Measurements from ENCODE around the gene GALNT6. TPM values are rescaled to one million over a fixed set of nuclear protein-coding genes. Genes with fewer than 3 reads are reported as not detected.

GALNT6 gene
- polyA plus RNA-seq (ENCODE audit: low read depth in 6 of 6), result 10 to 100 TPM in 5 of 6 donors, 1 to 10 TPM in 1; 3.3 to 25.6 (median 13.2) TPM

- peak; percentile 70 for ATAC-seq (ENCODE audit: low read depth in 2 of 2)
- H3K27ac Mint-ChIP-seq, result peak within 1 kb of the TSS; percentile 96 to 99 (median 98)
- no peaks in the 10 kb centered on the region for H3K27me3 Mint-ChIP-seq
- peak within 1 kb of the TSS; percentile 91 to 98 (median 96) for H3K4me3 Mint-ChIP-seq
- H3K9me3 Mint-ChIP-seq, result no peaks in the 10 kb centered on the region
- H3K4me1 Mint-ChIP-seq, result peaks cover 71 to 92% (median 87%) of the 10 kb centered on the region in 3 donors
- DNase-seq, result peak; percentile 85
- H3K36me3 Mint-ChIP-seq, result no peaks in the 10 kb centered on the region
Measured at GRCh38 chr12:51391283-51392123, at the start of gene GALNT6. TSS of gene GALNT6 (minus strand) at chr12:51391406. CDS start at chr12:51379781, 11,625 bp downstream.

GRCh38 chr12:51439330-51439729 is 48.1 kb upstream of the GALNT6 start:
- no peaks in the 10 kb centered on the region for H3K27me3 Mint-ChIP-seq
- H3K4me3 Mint-ChIP-seq, result no peak overlapping the region
- peak overlapping the region in 1 of 6 donors; percentile 77 for H3K27ac Mint-ChIP-seq
- DNase-seq (no peak), ATAC-seq (ENCODE audit: low read depth in 2 of 2) (no peak)
- peaks cover 9 to 12% of the 10 kb centered on the region in 2 donors for H3K36me3 Mint-ChIP-seq
- no peaks in the 10 kb centered on the region for H3K9me3 Mint-ChIP-seq
- peaks cover 10 to 18% (median 10%) of the 10 kb centered on the region in 3 donors for H3K4me1 Mint-ChIP-seq

GRCh38 chr12:51437431-51437830 is 46.2 kb upstream of the GALNT6 start:
- H3K4me3 Mint-ChIP-seq, result peak overlapping the region in 1 of 8 donors; percentile 1
- peaks cover 17 to 21% (median 18%) of the 10 kb centered on the region in 3 donors for H3K4me1 Mint-ChIP-seq
- H3K27me3 Mint-ChIP-seq, result no peaks in the 10 kb centered on the region
- H3K36me3 Mint-ChIP-seq, result peaks cover 8 to 11% of the 10 kb centered on the region in 2 donors
- no peak for ATAC-seq (ENCODE audit: low read depth in 2 of 2)
- no peak overlapping the region for H3K27ac Mint-ChIP-seq
- DNase-seq, result no peak
- no peaks in the 10 kb centered on the region for H3K9me3 Mint-ChIP-seq

- no peak for ATAC-seq (ENCODE audit: low read depth in 2 of 2)
- DNase-seq, result no peak
- H3K27me3 Mint-ChIP-seq, result no peaks in the 10 kb centered on the region
- no peak overlapping the region for H3K27ac Mint-ChIP-seq
- H3K4me3 Mint-ChIP-seq, result no peak overlapping the region
- H3K9me3 Mint-ChIP-seq, result no peaks in the 10 kb centered on the region
- peaks cover 31 to 38% (median 32%) of the 10 kb centered on the region in 3 donors for H3K4me1 Mint-ChIP-seq
- peaks cover 0 to 4% of the 10 kb centered on the region in 2 donors for H3K36me3 Mint-ChIP-seq
Measured at GRCh38 chr12:51434305-51434704, 43.1 kb upstream of the GALNT6 start.

GRCh38 chr12:51432921-51433320 is 41.7 kb upstream of the GALNT6 start:
- Mint-ChIP-seq H3K27me3 (no peaks in the 10 kb centered on the region), H3K4me3 (no peak overlapping the region), H3K4me1 (peaks cover 34 to 42% (median 41%) of the 10 kb centered on the region in 3 donors), H3K36me3 (peaks cover 0 to 4% of the 10 kb centered on the region in 2 donors), H3K27ac (peak overlapping the region in 1 of 6 donors; percentile 22), H3K9me3 (no peaks in the 10 kb centered on the region)
- DNase-seq, result no peak
- ATAC-seq (ENCODE audit: low read depth in 2 of 2), result no peak

GRCh38 chr12:51430196-51430895 is 39.1 kb upstream of the GALNT6 start:
- DNase-seq (no peak), ATAC-seq (ENCODE audit: low read depth in 2 of 2) (no peak)
- H3K27me3 Mint-ChIP-seq, result no peaks in the 10 kb centered on the region
- peak overlapping the region in 4 of 6 donors; percentile 31 to 95 (median 84) for H3K27ac Mint-ChIP-seq
- no peaks in the 10 kb centered on the region for H3K9me3 Mint-ChIP-seq
- peak overlapping the region in 6 of 8 donors; percentile 27 to 59 (median 48) for H3K4me3 Mint-ChIP-seq
- peaks cover 36 to 48% (median 40%) of the 10 kb centered on the region in 3 donors for H3K4me1 Mint-ChIP-seq
- H3K36me3 Mint-ChIP-seq, result peaks cover 0 to 4% of the 10 kb centered on the region in 2 donors

GRCh38 chr12:51429700-51430099 is 38.5 kb upstream of the GALNT6 start:
- peaks cover 40 to 50% (median 45%) of the 10 kb centered on the region in 3 donors for H3K4me1 Mint-ChIP-seq
- peaks cover 0 to 4% of the 10 kb centered on the region in 2 donors for H3K36me3 Mint-ChIP-seq
- H3K27me3 Mint-ChIP-seq, result no peaks in the 10 kb centered on the region
- peak overlapping the region in 5 of 6 donors; percentile 8 to 91 (median 62) for H3K27ac Mint-ChIP-seq
- H3K4me3 Mint-ChIP-seq, result peak overlapping the region in 6 of 8 donors; percentile 18 to 59 (median 46)
- no peaks in the 10 kb centered on the region for H3K9me3 Mint-ChIP-seq
- DNase-seq (peak; percentile 39), ATAC-seq (ENCODE audit: low read depth in 2 of 2) (peak; percentile 66 to 72)

- Mint-ChIP-seq H3K4me3 (peak overlapping the region in 1 of 8 donors; percentile 61), H3K27me3 (no peaks in the 10 kb centered on the region), H3K36me3 (peaks cover 0 to 4% of the 10 kb centered on the region in 2 donors), H3K27ac (peak overlapping the region in 3 of 6 donors; percentile 16 to 61 (median 20)), H3K9me3 (no peaks in the 10 kb centered on the region), H3K4me1 (peaks cover 40 to 53% (median 51%) of the 10 kb centered on the region in 3 donors)
- ATAC-seq (ENCODE audit: low read depth in 2 of 2) (no peak), DNase-seq (no peak)
Measured at GRCh38 chr12:51428256-51428655, 37.0 kb upstream of the GALNT6 start.

GRCh38 chr12:51424662-51425539 is 33.7 kb upstream of the GALNT6 start, which contains the start of gene SLC4A8:
TSS of gene SLC4A8 (plus strand) at chr12:51424831. CDS start at chr12:51424988, 157 bp downstream.
- Mint-ChIP-seq H3K36me3 (peaks cover 0 to 4% of the 10 kb centered on the region in 2 donors), H3K4me1 (peaks cover 28 to 44% (median 41%) of the 10 kb centered on the region in 3 donors), H3K4me3 (peak within 1 kb of the TSS; percentile 79 to 89 (median 85)), H3K27ac (peak within 1 kb of the TSS; percentile 27 to 92 (median 84)), H3K9me3 (no peaks in the 10 kb centered on the region), H3K27me3 (no peaks in the 10 kb centered on the region)
- peak; percentile 87 to 88 for ATAC-seq (ENCODE audit: low read depth in 2 of 2)
- DNase-seq, result peak; percentile 79

GRCh38 chr12:51424094-51424661 is 33.0 kb upstream of the GALNT6 start:
- Mint-ChIP-seq H3K36me3 (no peaks in the 10 kb centered on the region), H3K4me1 (peaks cover 21 to 37% (median 37%) of the 10 kb centered on the region in 3 donors), H3K27ac (peak overlapping the region in 5 of 6 donors; percentile 21 to 92 (median 76)), H3K4me3 (peak overlapping the region; percentile 79 to 88 (median 84)), H3K9me3 (no peaks in the 10 kb centered on the region), H3K27me3 (no peaks in the 10 kb centered on the region)
- no peak for ATAC-seq (ENCODE audit: low read depth in 2 of 2)
- DNase-seq, result no peak

- no peak for ATAC-seq (ENCODE audit: low read depth in 2 of 2)
Measured at GRCh38 chr12:51421266-51421884, 30.2 kb upstream of the GALNT6 start.

More at GRCh38 chr12:51421266-51421884, 30.2 kb upstream of the GALNT6 start:
- peak overlapping the region in 1 of 6 donors; percentile 35 for H3K27ac Mint-ChIP-seq
- peak overlapping the region in 1 of 8 donors; percentile 41 for H3K4me3 Mint-ChIP-seq
- no peaks in the 10 kb centered on the region for H3K27me3 Mint-ChIP-seq
- H3K9me3 Mint-ChIP-seq, result no peaks in the 10 kb centered on the region
- peak; percentile 30 for DNase-seq
- no peaks in the 10 kb centered on the region for H3K36me3 Mint-ChIP-seq
- peaks cover 15 to 24% (median 23%) of the 10 kb centered on the region in 3 donors for H3K4me1 Mint-ChIP-seq

All from naive B cell (primary cell).